Naive thymus-derived CD4-positive, alpha-beta T cell (primary cell): ENCODE results near the gene ZBTB46. TPM values are rescaled to one million over a fixed set of nuclear protein-coding genes. Genes with fewer than 3 reads are reported as not detected.

Experiments used
- ATAC-seq: fragments of 150-1000 bp; cut with Tn5 transposase; 2 replicates; pipeline ENCODE4 v1.10.0; 2021; ENCODE audit warnings: mild to moderate bottlenecking, moderate library complexity
- CTCF ChIA-PET: fragments of 350-600 bp; sonication (Branson Sonifier 250); formaldehyde crosslinking; loops from one replicate; lab custom pipeline; 2021; ENCODE audit warnings: antibody characterized with exemption; lab: Charles Lee
- POLR2A ChIA-PET: fragments of 350-600 bp; sonication (Branson Sonifier 250); formaldehyde crosslinking; loops from one replicate; lab custom pipeline; 2021; ENCODE audit warnings: antibody characterized with exemption, inconsistent platforms; lab: Charles Lee
- DNase-seq, 9 donors: peaks; one replicate each; pipeline versions ENCODE4 v3.0.0 to v3.0.0-alpha.2; 2020 to 2022; ENCODE audit warnings: mixed read lengths in 1 of 9
- H3K27ac ChIP-seq: one replicate; pipeline ENCODE4 v1.7.0; 2013; ENCODE audit warnings: mild to moderate bottlenecking, low read depth, low read length, moderate library complexity
- H3K27me3 ChIP-seq, 2 donors: one replicate each; pipeline ENCODE4 v1.7.0; 2013; ENCODE audit warnings: low read length in 2 of 2, mild to moderate bottlenecking in 2 of 2, moderate library complexity in 2 of 2; ENCODE audit not compliant: control insufficient read depth in 2 of 2, insufficient read depth in 2 of 2
- H3K36me3 ChIP-seq, 3 experiments: 1 replicate in 2 of 3; 2 replicates in 1 of 3; pipeline ENCODE4 v1.7.0; 2013; ENCODE audit warnings: low read length in 3 of 3, mild to moderate bottlenecking in 3 of 3, moderate library complexity in 1 of 3; ENCODE audit not compliant: insufficient read depth in 3 of 3, control insufficient read depth in 2 of 3
- H3K4me1 ChIP-seq, 2 donors: one replicate each; pipeline ENCODE4 v1.7.0; 2013; ENCODE audit warnings: low read length in 2 of 2, mild to moderate bottlenecking in 2 of 2, moderate library complexity in 1 of 2; ENCODE audit not compliant: control insufficient read depth in 2 of 2, insufficient read depth in 2 of 2
- H3K4me3 ChIP-seq: 2 replicates; pipeline ENCODE4 v1.7.0; 2013; ENCODE audit warnings: mild to moderate bottlenecking, low read length
- H3K9me3 ChIP-seq, 3 experiments: 1 replicate in 2 of 3; 2 replicates in 1 of 3; pipeline ENCODE4 v1.7.0; 2013; ENCODE audit warnings: low read length in 3 of 3; ENCODE audit not compliant: control insufficient read depth in 2 of 3
- H3K27ac Mint-ChIP-seq, 9 donors: one replicate each; pipeline ENCODE4 v1.8.0; 2020 to 2022; ENCODE audit warnings: mixed read lengths in 9 of 9, mild to moderate bottlenecking in 8 of 9, moderate library complexity in 5 of 9, inconsistent platforms in 2 of 9
- H3K27me3 Mint-ChIP-seq, 5 donors: one replicate each; pipeline ENCODE4 v1.8.0; 2021 to 2022; ENCODE audit warnings: mixed read lengths in 5 of 5, mild to moderate bottlenecking in 1 of 5
- H3K36me3 Mint-ChIP-seq, 5 donors: one replicate each; pipeline ENCODE4 v1.8.0; 2020 to 2022; ENCODE audit warnings: mixed read lengths in 5 of 5, mild to moderate bottlenecking in 3 of 5, inconsistent platforms in 1 of 5
- H3K4me1 Mint-ChIP-seq, 7 donors: one replicate each; pipeline ENCODE4 v1.8.0; 2020 to 2022; ENCODE audit warnings: mixed read lengths in 7 of 7, mild to moderate bottlenecking in 3 of 7, inconsistent platforms in 1 of 7
- H3K4me3 Mint-ChIP-seq, 10 donors: one replicate each; pipeline ENCODE4 v1.8.0; 2020 to 2022; ENCODE audit warnings: mild to moderate bottlenecking in 10 of 10, mixed read lengths in 10 of 10, moderate library complexity in 6 of 10, inconsistent platforms in 2 of 10
- H3K9me3 Mint-ChIP-seq, 11 donors: one replicate each; pipeline ENCODE4 v1.8.0; 2020 to 2022; ENCODE audit warnings: mixed read lengths in 11 of 11, mild to moderate bottlenecking in 4 of 11, inconsistent platforms in 1 of 11, moderate library complexity in 1 of 11
- intact Hi-C, 2 donors: fragments of 100-400 bp; cut with micrococcal nuclease; formaldehyde crosslinking; loops; one replicate each; pipeline ENCODE4 v1.15.1; 2023
- polyA plus RNA-seq, 2 donors: library from polyadenylated mRNA; unstranded; fragments of 300-500 nt; fragmentation: Illumina TruSeq; gene quantifications; one replicate each; pipeline ENCODE4 v1.2.3, GENCODE V29; 2021
- total RNA-seq, 6 experiments: library from RNA in 5 of 6; stranded (reverse) in 5 of 6; gene quantifications; 1 replicate in 5 of 6; 2 replicates in 1 of 6; pipeline ENCODE4 v1.2.3 and lab custom pipeline; 2021 to 2026

ZBTB46 gene
- total and polyA plus RNA-seq, 7 experiments from 2014 or later: 0.03 to 1.7 (median 0.07) TPM; not detected in 1

DNA sequence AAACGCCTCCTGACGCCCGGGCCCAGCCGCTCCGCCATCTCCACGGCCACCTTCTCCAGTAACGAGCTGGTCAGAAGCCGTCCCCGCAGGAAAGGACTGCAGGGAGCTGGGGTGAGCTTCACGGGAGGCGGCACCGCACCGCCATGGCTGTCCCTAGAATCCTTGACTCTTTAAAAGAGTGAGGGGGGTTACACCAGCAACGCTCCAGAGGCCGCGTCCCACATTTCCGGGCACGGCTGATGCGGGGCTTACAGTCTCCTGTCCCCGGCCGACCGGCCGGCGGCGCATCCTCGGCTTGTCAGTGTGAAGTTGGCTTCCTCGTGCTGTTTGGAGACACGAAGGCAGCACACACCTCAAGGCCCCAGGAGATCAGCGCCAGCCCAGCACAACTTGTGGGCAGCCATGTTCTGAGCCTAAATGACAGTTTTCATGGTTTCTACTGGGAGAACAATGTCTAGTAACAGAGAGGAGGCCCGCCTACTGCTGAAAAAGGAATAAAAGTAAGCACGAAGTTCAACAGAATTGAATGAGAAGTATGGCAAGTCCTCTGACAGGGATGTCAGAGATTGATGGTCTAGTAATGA is 61.1 kb downstream of the ZBTB46 start:
- peaks cover 0 to 6% (median 5%) of the 10 kb centered on the region in 7 donors for H3K4me1 Mint-ChIP-seq
- H3K36me3 Mint-ChIP-seq: peaks cover 0 to 1% (median 0%) of the 10 kb centered on the region in 5 donors
- intact Hi-C loops: no loop called here
- H3K9me3 Mint-ChIP-seq: no peaks in the 10 kb centered on the region
- H3K4me1 ChIP-seq: no peaks in the 10 kb centered on the region
- ChIA-PET POLR2A (no interaction called here), CTCF (interaction anchor here (0.7 kb wide), 1 partner anchor 330 kb away, joined by 3 read pairs; no protein-coding TSS in a partner anchor)
- no peaks in the 10 kb centered on the region for H3K36me3 ChIP-seq
- H3K27me3 Mint-ChIP-seq: peaks cover 0 to 5% (median 0%) of the 10 kb centered on the region in 5 donors
- H3K4me3 ChIP-seq: no peak overlapping the region
- no peak overlapping the region for H3K4me3 Mint-ChIP-seq
- H3K27me3 ChIP-seq: no peaks in the 10 kb centered on the region
- H3K9me3 ChIP-seq: no peaks in the 10 kb centered on the region
- no peak overlapping the region for H3K27ac ChIP-seq
- DNase-seq (no peak), ATAC-seq (no peak)
- H3K27ac Mint-ChIP-seq: no peak overlapping the region

DNA sequence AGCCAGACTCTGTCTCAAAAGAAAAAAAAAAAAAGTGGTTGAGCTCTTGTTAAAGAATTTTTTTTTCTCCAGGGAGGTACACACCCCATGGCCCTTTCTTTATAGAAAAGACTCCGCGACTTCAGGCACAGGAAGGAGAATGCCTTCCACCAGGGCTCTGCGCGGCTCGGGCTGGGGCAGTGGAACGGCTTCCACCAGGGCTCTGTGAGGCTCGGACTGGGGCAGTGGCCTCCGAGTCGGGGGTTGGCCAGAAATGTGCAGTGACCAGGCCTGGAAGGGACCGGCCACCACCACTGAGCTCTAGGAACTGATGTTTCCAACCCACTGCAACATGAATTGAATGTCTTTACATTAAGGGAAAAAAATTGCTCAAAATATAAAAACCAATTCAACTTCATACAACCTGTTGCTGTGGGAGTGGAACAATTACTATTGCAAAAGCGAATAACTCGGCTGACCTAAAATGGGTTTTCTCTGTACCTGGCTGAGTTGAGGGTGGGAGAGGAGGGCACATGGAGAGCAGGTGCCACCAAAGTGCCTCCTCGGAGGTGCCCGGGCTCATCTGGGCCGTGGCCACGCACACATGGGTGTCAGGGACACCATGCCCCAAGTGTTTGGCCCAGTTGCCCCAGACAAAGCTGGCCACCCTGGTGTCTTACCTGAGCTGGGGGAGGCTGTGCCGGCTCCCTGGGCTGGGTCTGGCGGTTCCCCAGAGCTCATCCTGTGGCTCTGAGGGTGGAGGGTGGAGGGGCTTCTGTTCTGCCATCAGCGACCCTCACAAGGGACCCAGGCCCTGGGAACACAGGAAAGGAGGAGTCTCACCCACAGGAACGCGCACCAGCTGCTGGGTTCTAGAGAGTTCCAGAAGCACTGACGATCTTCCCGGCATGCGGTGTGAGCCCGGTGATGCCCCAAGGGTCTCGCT is 62.2 kb downstream of the ZBTB46 start:
- H3K4me1 ChIP-seq: no peaks in the 10 kb centered on the region
- ChIA-PET CTCF (interaction anchor here (0.7 to 0.9 kb wide), 2 partner anchors 14 to 427 kb away, joined by 3 to 4 read pairs; no protein-coding TSS in a partner anchor), POLR2A (interaction anchor here (1.4 to 1.6 kb wide), 2 partner anchors 18 to 28 kb away, joined by 5 read pairs; no protein-coding TSS in a partner anchor)
- H3K9me3 Mint-ChIP-seq: no peaks in the 10 kb centered on the region
- no peaks in the 10 kb centered on the region for H3K36me3 Mint-ChIP-seq
- H3K27me3 Mint-ChIP-seq: peaks cover 0 to 3% (median 0%) of the 10 kb centered on the region in 5 donors
- no peak overlapping the region for H3K27ac Mint-ChIP-seq
- no peak overlapping the region for H3K27ac ChIP-seq
- no peak overlapping the region for H3K4me3 Mint-ChIP-seq
- DNase-seq: no peak
- no peaks in the 10 kb centered on the region for H3K4me1 Mint-ChIP-seq
- H3K9me3 ChIP-seq: no peaks in the 10 kb centered on the region
- no peaks in the 10 kb centered on the region for H3K36me3 ChIP-seq
- no peaks in the 10 kb centered on the region for H3K27me3 ChIP-seq
- no peak overlapping the region for H3K4me3 ChIP-seq
- intact Hi-C loops: no loop called here
- no peak for ATAC-seq

DNA sequence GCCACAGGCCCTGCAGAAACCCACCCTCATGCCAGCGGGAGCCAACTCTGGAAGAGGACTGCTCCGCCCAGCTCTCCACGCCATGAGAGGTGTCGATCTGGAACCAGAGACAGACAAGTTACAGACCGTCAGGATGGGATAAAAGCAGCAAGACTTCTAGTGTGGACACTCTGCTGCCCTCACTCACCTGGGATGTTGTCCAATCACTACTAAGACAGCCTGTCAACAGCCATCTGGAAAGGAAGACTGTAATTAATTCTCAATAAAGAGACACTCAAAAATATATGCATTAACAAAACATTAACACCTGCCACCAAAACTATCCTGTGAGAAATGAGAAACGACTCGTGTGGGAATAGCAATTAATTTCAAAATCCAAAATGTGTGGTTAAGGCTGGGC is 63.2 kb downstream of the ZBTB46 start:
- ChIA-PET CTCF (interaction anchor here (0.7 to 0.9 kb wide), 2 partner anchors 15 to 428 kb away, joined by 3 to 4 read pairs; no protein-coding TSS in a partner anchor), POLR2A (interaction anchor here (1.4 to 1.6 kb wide), 2 partner anchors 17 to 27 kb away, joined by 5 read pairs; no protein-coding TSS in a partner anchor)
- Histone ChIP-seq H3K4me3 (no peak overlapping the region), H3K9me3 (no peaks in the 10 kb centered on the region), H3K4me1 (no peaks in the 10 kb centered on the region), H3K27me3 (no peaks in the 10 kb centered on the region), H3K36me3 (no peaks in the 10 kb centered on the region), H3K27ac (no peak overlapping the region)
- H3K36me3 Mint-ChIP-seq: no peaks in the 10 kb centered on the region
- no peaks in the 10 kb centered on the region for H3K4me1 Mint-ChIP-seq
- peak overlapping the region in 1 of 9 donors; percentile 55 for H3K27ac Mint-ChIP-seq
- ATAC-seq: no peak
- H3K27me3 Mint-ChIP-seq: peaks cover 0 to 6% (median 0%) of the 10 kb centered on the region in 5 donors
- no peak overlapping the region for H3K4me3 Mint-ChIP-seq
- H3K9me3 Mint-ChIP-seq: no peaks in the 10 kb centered on the region
- no peak for DNase-seq
- intact Hi-C loops: no loop called here

DNA sequence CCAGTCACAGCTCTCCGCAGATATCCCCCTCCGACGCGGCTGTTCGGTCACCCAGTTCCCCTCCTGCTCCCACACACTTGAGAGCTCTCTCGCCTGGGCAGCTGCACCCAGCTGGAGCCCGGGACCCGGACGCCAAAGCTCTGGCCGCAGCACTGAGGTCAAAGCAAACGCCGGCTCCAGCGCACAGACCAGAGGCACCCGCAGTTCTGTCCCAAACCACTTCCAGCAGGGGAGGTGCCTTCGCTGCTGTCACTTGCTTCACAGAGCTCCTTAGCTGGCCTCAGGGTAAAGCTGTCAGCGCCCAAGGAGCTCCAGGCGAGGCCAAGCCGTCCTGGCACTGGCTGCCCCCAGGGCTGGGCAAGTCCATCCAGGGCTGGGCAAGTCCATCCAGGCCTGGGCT is 63.6 kb downstream of the ZBTB46 start:
- H3K4me1 Mint-ChIP-seq: no peaks in the 10 kb centered on the region
- no peaks in the 10 kb centered on the region for H3K36me3 Mint-ChIP-seq
- H3K4me3 ChIP-seq: no peak overlapping the region
- H3K27me3 Mint-ChIP-seq: peaks cover 0 to 6% (median 0%) of the 10 kb centered on the region in 5 donors
- H3K4me1 ChIP-seq: no peaks in the 10 kb centered on the region
- CTCF ChIA-PET: interaction anchor here (0.6 to 1.3 kb wide), 2 partner anchors 9 to 14 kb away, joined by 5 to 6 read pairs; no protein-coding TSS in a partner anchor
- DNase-seq (no peak), ATAC-seq (no peak)
- H3K9me3 ChIP-seq: no peaks in the 10 kb centered on the region
- H3K27ac Mint-ChIP-seq: peak overlapping the region in 1 of 9 donors; percentile 67
- POLR2A ChIA-PET: interaction anchor here (1.4 to 1.6 kb wide), 2 partner anchors 17 to 27 kb away, joined by 5 read pairs; no protein-coding TSS in a partner anchor
- no peaks in the 10 kb centered on the region for H3K27me3 ChIP-seq
- no peaks in the 10 kb centered on the region for H3K36me3 ChIP-seq
- no peak overlapping the region for H3K4me3 Mint-ChIP-seq
- intact Hi-C loops: no loop called here
- no peaks in the 10 kb centered on the region for H3K9me3 Mint-ChIP-seq
- no peak overlapping the region for H3K27ac ChIP-seq

DNA sequence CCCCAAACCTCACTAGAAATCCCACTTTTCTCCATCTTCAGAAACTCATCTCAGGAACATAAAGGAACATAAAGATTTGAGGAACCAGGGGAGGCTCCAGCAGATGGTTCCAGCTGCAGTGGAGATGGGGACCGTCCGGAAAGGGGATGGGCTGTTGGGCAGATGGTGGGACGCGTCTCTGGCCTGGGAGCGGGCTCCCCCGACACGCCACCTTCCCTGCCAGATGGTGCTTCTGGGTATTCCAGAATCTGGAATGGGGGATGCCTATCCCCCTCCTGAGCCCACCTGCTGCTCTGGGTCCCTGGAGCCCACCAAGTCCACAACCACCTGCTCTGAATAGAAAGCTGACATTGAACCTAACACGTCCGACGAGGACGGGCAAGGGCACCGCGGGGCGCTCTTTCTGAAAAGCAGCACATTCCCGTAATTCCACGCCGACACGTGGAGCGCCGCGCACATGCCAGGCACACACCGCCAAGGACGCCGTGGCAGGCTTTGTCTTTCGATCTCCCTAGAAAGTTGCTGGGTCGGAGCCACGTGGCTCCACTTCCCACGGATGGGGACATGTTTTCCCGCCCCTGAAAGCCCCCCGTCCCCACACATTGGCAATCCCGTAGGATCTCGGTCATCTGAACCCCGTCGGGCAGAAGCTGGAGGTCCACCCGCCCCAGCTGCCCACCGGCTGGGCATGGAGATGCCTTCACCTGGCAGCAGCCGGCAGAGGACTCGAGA is 64.2 kb downstream of the ZBTB46 start:
- Histone ChIP-seq H3K27me3 (no peaks in the 10 kb centered on the region), H3K36me3 (no peaks in the 10 kb centered on the region), H3K4me1 (no peaks in the 10 kb centered on the region), H3K4me3 (no peak overlapping the region), H3K27ac (no peak overlapping the region), H3K9me3 (no peaks in the 10 kb centered on the region)
- CTCF ChIA-PET: interaction anchor here (0.6 to 1.3 kb wide), 2 partner anchors 10 to 15 kb away, joined by 5 to 6 read pairs; no protein-coding TSS in a partner anchor
- ATAC-seq (no peak), DNase-seq (no peak)
- Mint-ChIP-seq H3K4me3 (no peak overlapping the region), H3K27ac (no peak overlapping the region), H3K36me3 (no peaks in the 10 kb centered on the region), H3K27me3 (peaks cover 0 to 10% (median 0%) of the 10 kb centered on the region in 5 donors), H3K4me1 (no peaks in the 10 kb centered on the region), H3K9me3 (no peaks in the 10 kb centered on the region)
- POLR2A ChIA-PET: interaction anchor here (1.4 to 1.6 kb wide), 2 partner anchors 16 to 26 kb away, joined by 5 read pairs; no protein-coding TSS in a partner anchor
- intact Hi-C loops: no loop called here

DNA sequence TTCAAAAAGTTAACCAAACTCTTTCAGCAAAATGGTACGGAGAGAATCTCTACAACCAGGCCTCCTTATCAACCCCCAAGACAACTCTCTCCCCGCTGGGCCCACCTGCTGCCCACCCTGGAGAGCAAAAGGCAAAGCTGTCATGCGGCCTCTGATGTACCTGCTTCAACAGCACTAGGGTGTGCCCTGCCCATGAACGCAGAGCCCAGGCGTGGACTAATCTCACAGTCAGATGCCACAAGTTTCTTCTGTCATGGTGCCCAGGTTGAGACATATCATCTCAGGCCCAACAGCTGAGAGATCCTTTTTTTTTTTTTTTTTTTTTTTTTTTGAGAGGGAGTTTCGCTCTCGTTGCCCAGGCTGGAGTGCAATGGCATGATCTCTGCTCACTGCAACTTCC is 65.2 kb downstream of the ZBTB46 start:
- CTCF ChIA-PET: interaction anchor here (1.3 kb wide), 1 partner anchor 11 kb away, joined by 5 read pairs; no protein-coding TSS in a partner anchor
- Mint-ChIP-seq H3K27ac (no peak overlapping the region), H3K36me3 (no peaks in the 10 kb centered on the region), H3K27me3 (peaks cover 0 to 14% (median 0%) of the 10 kb centered on the region in 5 donors), H3K9me3 (no peaks in the 10 kb centered on the region), H3K4me1 (no peaks in the 10 kb centered on the region), H3K4me3 (no peak overlapping the region)
- no peaks in the 10 kb centered on the region for H3K36me3 ChIP-seq
- no peaks in the 10 kb centered on the region for H3K9me3 ChIP-seq
- ATAC-seq: no peak
- no peaks in the 10 kb centered on the region for H3K27me3 ChIP-seq
- intact Hi-C loops: no loop called here
- no peak overlapping the region for H3K27ac ChIP-seq
- POLR2A ChIA-PET: no interaction called here
- no peak for DNase-seq
- no peaks in the 10 kb centered on the region for H3K4me1 ChIP-seq
- no peak overlapping the region for H3K4me3 ChIP-seq
